ENCODE data around the gene TIMM22.

TIMM22 gene

GRCh38 chr17:1019451-1019850, 22.5 kb downstream of the TIMM22 start:
- no peak overlapping the region for H3K4me3 ChIP-seq (ENCODE audit: low read length)
- no peaks in the 10 kb centered on the region for H3K27me3 ChIP-seq (ENCODE audit: control insufficient read depth, insufficient read depth, low read length)
- peaks cover 18% of the 10 kb centered on the region for H3K4me1 ChIP-seq (ENCODE audit: control insufficient read depth, insufficient read depth, low read length)
- no peak overlapping the region for H3K9ac ChIP-seq (ENCODE audit: low read length)
- no peaks in the 10 kb centered on the region for H3K36me3 ChIP-seq (ENCODE audit: control insufficient read depth, insufficient read depth, low read length)
- no peaks in the 10 kb centered on the region for H3K9me3 ChIP-seq (ENCODE audit: control insufficient read depth, low read length)

- no peaks in the 10 kb centered on the region for H3K36me3 ChIP-seq (ENCODE audit: control insufficient read depth, insufficient read depth, low read length)
- peak overlapping the region; percentile 8 for H3K9ac ChIP-seq (ENCODE audit: low read length)
- H3K9me3 ChIP-seq (ENCODE audit: control insufficient read depth, low read length): no peaks in the 10 kb centered on the region
- peaks cover 18% of the 10 kb centered on the region for H3K4me1 ChIP-seq (ENCODE audit: control insufficient read depth, insufficient read depth, low read length)
- no peak overlapping the region for H3K4me3 ChIP-seq (ENCODE audit: low read length)
- no peaks in the 10 kb centered on the region for H3K27me3 ChIP-seq (ENCODE audit: control insufficient read depth, insufficient read depth, low read length)
These were observed 24.2 kb downstream of the TIMM22 start for GRCh38 chr17:1021147-1021546.

- Histone ChIP-seq H3K4me1 (ENCODE audit: control insufficient read depth, insufficient read depth, low read length) (peaks cover 18% of the 10 kb centered on the region), H3K9ac (ENCODE audit: low read length) (no peak overlapping the region), H3K36me3 (ENCODE audit: control insufficient read depth, insufficient read depth, low read length) (no peaks in the 10 kb centered on the region), H3K4me3 (ENCODE audit: low read length) (no peak overlapping the region), H3K27me3 (ENCODE audit: control insufficient read depth, insufficient read depth, low read length) (no peaks in the 10 kb centered on the region), H3K9me3 (ENCODE audit: control insufficient read depth, low read length) (no peaks in the 10 kb centered on the region)
These were observed 25.5 kb downstream of the TIMM22 start for GRCh38 chr17:1022278-1023024.

- Histone ChIP-seq H3K9me3 (ENCODE audit: control insufficient read depth, low read length) (no peaks in the 10 kb centered on the region), H3K27me3 (ENCODE audit: control insufficient read depth, insufficient read depth, low read length) (no peaks in the 10 kb centered on the region), H3K4me1 (ENCODE audit: control insufficient read depth, insufficient read depth, low read length) (peaks cover 15% of the 10 kb centered on the region), H3K9ac (ENCODE audit: low read length) (no peak overlapping the region), H3K36me3 (ENCODE audit: control insufficient read depth, insufficient read depth, low read length) (no peaks in the 10 kb centered on the region), H3K4me3 (ENCODE audit: low read length) (no peak overlapping the region)
These were observed 27.1 kb downstream of the TIMM22 start for GRCh38 chr17:1024076-1024475.

- peaks cover 11% of the 10 kb centered on the region for H3K4me1 ChIP-seq (ENCODE audit: control insufficient read depth, insufficient read depth, low read length)
- H3K9me3 ChIP-seq (ENCODE audit: control insufficient read depth, low read length): no peaks in the 10 kb centered on the region
- no peak overlapping the region for H3K9ac ChIP-seq (ENCODE audit: low read length)
- H3K27me3 ChIP-seq (ENCODE audit: control insufficient read depth, insufficient read depth, low read length): no peaks in the 10 kb centered on the region
- no peak overlapping the region for H3K4me3 ChIP-seq (ENCODE audit: low read length)
- no peaks in the 10 kb centered on the region for H3K36me3 ChIP-seq (ENCODE audit: control insufficient read depth, insufficient read depth, low read length)
These were observed 29.0 kb downstream of the TIMM22 start for GRCh38 chr17:1025733-1026598.

- no peaks in the 10 kb centered on the region for H3K9me3 ChIP-seq (ENCODE audit: control insufficient read depth, low read length)
- no peak overlapping the region for H3K9ac ChIP-seq (ENCODE audit: low read length)
- H3K4me1 ChIP-seq (ENCODE audit: control insufficient read depth, insufficient read depth, low read length): peaks cover 11% of the 10 kb centered on the region
- no peak overlapping the region for H3K4me3 ChIP-seq (ENCODE audit: low read length)
- no peaks in the 10 kb centered on the region for H3K36me3 ChIP-seq (ENCODE audit: control insufficient read depth, insufficient read depth, low read length)
- no peaks in the 10 kb centered on the region for H3K27me3 ChIP-seq (ENCODE audit: control insufficient read depth, insufficient read depth, low read length)
These were observed 29.7 kb downstream of the TIMM22 start for GRCh38 chr17:1026599-1026975.

- Histone ChIP-seq H3K9me3 (ENCODE audit: control insufficient read depth, low read length) (no peaks in the 10 kb centered on the region), H3K36me3 (ENCODE audit: control insufficient read depth, insufficient read depth, low read length) (no peaks in the 10 kb centered on the region), H3K27me3 (ENCODE audit: control insufficient read depth, insufficient read depth, low read length) (no peaks in the 10 kb centered on the region), H3K4me3 (ENCODE audit: low read length) (no peak overlapping the region), H3K9ac (ENCODE audit: low read length) (no peak overlapping the region), H3K4me1 (ENCODE audit: control insufficient read depth, insufficient read depth, low read length) (peaks cover 11% of the 10 kb centered on the region)
These were observed 30.1 kb downstream of the TIMM22 start for GRCh38 chr17:1027044-1027443.

GRCh38 chr17:1029196-1029921, 32.4 kb downstream of the TIMM22 start:
- no peak overlapping the region for H3K4me3 ChIP-seq (ENCODE audit: low read length)
- no peaks in the 10 kb centered on the region for H3K27me3 ChIP-seq (ENCODE audit: control insufficient read depth, insufficient read depth, low read length)
- no peak overlapping the region for H3K9ac ChIP-seq (ENCODE audit: low read length)
- peaks cover 11% of the 10 kb centered on the region for H3K4me1 ChIP-seq (ENCODE audit: control insufficient read depth, insufficient read depth, low read length)
- no peaks in the 10 kb centered on the region for H3K36me3 ChIP-seq (ENCODE audit: control insufficient read depth, insufficient read depth, low read length)
- no peaks in the 10 kb centered on the region for H3K9me3 ChIP-seq (ENCODE audit: control insufficient read depth, low read length)

GRCh38 chr17:1029922-1030644, 33.2 kb downstream of the TIMM22 start:
- Histone ChIP-seq H3K4me1 (ENCODE audit: control insufficient read depth, insufficient read depth, low read length) (peaks cover 11% of the 10 kb centered on the region), H3K9me3 (ENCODE audit: control insufficient read depth, low read length) (no peaks in the 10 kb centered on the region), H3K4me3 (ENCODE audit: low read length) (no peak overlapping the region), H3K27me3 (ENCODE audit: control insufficient read depth, insufficient read depth, low read length) (no peaks in the 10 kb centered on the region), H3K9ac (ENCODE audit: low read length) (no peak overlapping the region), H3K36me3 (ENCODE audit: control insufficient read depth, insufficient read depth, low read length) (no peaks in the 10 kb centered on the region)

GRCh38 chr17:1030684-1031532, 34.0 kb downstream of the TIMM22 start:
- peak overlapping the region; percentile 15 for H3K9ac ChIP-seq (ENCODE audit: low read length)
- no peaks in the 10 kb centered on the region for H3K36me3 ChIP-seq (ENCODE audit: control insufficient read depth, insufficient read depth, low read length)
- no peaks in the 10 kb centered on the region for H3K27me3 ChIP-seq (ENCODE audit: control insufficient read depth, insufficient read depth, low read length)
- peaks cover 11% of the 10 kb centered on the region for H3K4me1 ChIP-seq (ENCODE audit: control insufficient read depth, insufficient read depth, low read length)
- H3K4me3 ChIP-seq (ENCODE audit: low read length): no peak overlapping the region
- no peaks in the 10 kb centered on the region for H3K9me3 ChIP-seq (ENCODE audit: control insufficient read depth, low read length)

GRCh38 chr17:1031711-1032110, 34.8 kb downstream of the TIMM22 start:
- Histone ChIP-seq H3K36me3 (ENCODE audit: control insufficient read depth, insufficient read depth, low read length) (no peaks in the 10 kb centered on the region), H3K9ac (ENCODE audit: low read length) (no peak overlapping the region), H3K4me1 (ENCODE audit: control insufficient read depth, insufficient read depth, low read length) (peaks cover 11% of the 10 kb centered on the region), H3K9me3 (ENCODE audit: control insufficient read depth, low read length) (no peaks in the 10 kb centered on the region), H3K4me3 (ENCODE audit: low read length) (no peak overlapping the region), H3K27me3 (ENCODE audit: control insufficient read depth, insufficient read depth, low read length) (no peaks in the 10 kb centered on the region)

All from mucosa of stomach (tissue), 1 donor.